ENCODE measurements around the gene KIF19. TPM values are rescaled to one million over a fixed set of nuclear protein-coding genes. Genes with fewer than 3 reads are reported as not detected.

The KIF19 gene
- total RNA-seq, 2 donors from 2014 or later: 0.56 to 0.95 TPM

DNA sequence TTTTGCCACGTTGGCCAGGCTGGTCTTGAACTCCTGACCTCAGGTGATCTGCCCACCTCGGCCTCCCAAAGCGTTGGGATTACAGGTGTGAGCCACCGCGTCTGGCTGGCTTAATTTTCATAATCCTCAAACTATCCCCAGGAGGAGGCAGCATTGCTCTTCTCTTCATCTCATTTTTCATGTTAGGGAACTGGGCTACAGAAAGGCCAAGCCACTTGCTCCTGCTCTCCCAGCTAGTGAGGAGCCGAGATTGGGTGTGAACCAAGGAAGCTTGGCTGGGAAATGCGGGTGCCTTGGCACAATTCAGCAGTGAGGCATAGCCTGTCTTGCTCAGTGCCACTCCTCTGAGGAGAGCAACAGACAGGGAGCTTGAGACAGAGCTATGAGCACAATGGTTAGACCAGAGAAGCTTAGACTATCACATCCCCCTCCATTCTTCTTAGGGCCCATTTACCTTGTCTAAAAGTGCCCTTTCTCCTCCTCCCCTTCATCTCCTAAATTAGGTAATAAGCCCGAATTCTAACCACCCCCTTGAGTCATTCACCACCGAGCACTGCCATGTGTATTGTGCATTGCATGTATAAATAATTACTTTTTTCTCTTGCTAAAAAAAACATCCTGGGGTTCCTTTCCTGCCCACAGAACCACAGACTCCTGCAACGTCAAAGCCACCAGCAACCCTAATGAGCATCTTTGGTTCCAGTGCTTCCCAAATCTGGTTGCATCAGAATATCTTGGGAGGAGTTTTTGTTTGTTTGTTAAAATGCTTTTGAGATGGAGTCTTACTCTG, 20.0 kb upstream of the KIF19 start:
- no peak overlapping the region for H3K27ac ChIP-seq
- ATAC-seq (ENCODE audit: insufficient number of reproducible peaks, low FRiP score, low read depth) (no peak), DNase-seq (ENCODE audit: low spot score) (no peak)
- TF ChIP-seq CTCF (IDR thresholded peaks at IDR 0.05): no peak
- H3K4me1 ChIP-seq (ENCODE audit: control insufficient read depth in 1 of 2, low read depth in 2 of 2): no peaks in the 10 kb centered on the region
- H3K36me3 ChIP-seq: no peaks in the 10 kb centered on the region
- no peaks in the 10 kb centered on the region for H3K27me3 ChIP-seq (replicated peaks; ENCODE audit: insufficient read depth)
- H3K4me3 ChIP-seq: no peak overlapping the region
- H3K9me3 ChIP-seq: no peaks in the 10 kb centered on the region

DNA sequence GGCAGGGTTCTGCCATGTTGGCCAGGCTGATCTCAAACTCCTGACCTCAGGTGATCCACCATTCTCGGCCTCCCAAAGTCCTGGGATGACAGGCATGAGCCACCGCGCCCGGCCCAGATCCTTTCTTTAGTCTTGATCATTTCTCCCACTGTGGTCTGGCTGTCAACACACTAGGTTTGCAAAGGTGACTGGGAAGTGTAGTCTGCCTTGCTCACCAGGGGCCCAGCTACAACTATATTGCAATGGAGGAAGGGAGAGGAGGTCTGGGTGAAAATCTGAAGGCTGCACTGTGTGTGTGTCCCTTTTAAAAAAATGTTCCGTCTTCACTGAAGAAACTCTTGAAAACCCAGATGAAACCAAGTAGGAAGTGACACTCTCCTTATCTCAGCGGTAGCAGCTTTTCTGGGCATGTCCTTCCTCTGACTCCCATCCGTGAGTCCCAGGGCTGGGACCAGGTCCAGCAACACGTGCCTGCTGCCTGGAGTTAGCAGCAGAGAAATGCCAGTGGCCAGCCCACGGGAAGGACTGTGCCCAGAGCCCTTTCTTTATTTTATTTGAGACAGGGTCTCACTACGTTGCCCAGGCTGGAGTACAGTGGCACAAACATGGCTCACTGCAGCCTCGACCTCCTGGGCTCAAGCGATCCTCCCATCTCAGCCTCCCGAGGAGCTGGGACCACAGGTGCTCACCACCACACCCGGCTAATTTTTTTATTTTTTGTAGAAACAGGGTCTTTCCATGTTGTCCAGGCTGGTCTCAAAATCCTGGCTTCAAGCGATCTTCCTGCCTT, 17.8 kb upstream of the KIF19 start:
- DNase-seq (ENCODE audit: low spot score) (no peak), ATAC-seq (ENCODE audit: insufficient number of reproducible peaks, low FRiP score, low read depth) (no peak)
- Histone ChIP-seq H3K4me1 (ENCODE audit: control insufficient read depth in 1 of 2, low read depth in 2 of 2) (no peaks in the 10 kb centered on the region), H3K27me3 (replicated peaks; ENCODE audit: insufficient read depth) (no peaks in the 10 kb centered on the region), H3K4me3 (no peak overlapping the region), H3K36me3 (no peaks in the 10 kb centered on the region), H3K27ac (no peak overlapping the region), H3K9me3 (no peaks in the 10 kb centered on the region)
- TF ChIP-seq CTCF (IDR thresholded peaks at IDR 0.05): no peak

- DNase-seq (ENCODE audit: low spot score): no peak
- H3K36me3 ChIP-seq: no peaks in the 10 kb centered on the region
- ATAC-seq (ENCODE audit: insufficient number of reproducible peaks, low FRiP score, low read depth): no peak
- H3K4me3 ChIP-seq: no peak overlapping the region
- no peaks in the 10 kb centered on the region for H3K9me3 ChIP-seq
- no peak for TF ChIP-seq CTCF (IDR thresholded peaks at IDR 0.05)
- H3K27ac ChIP-seq: no peak overlapping the region
- H3K4me1 ChIP-seq (ENCODE audit: control insufficient read depth in 1 of 2, low read depth in 2 of 2): no peaks in the 10 kb centered on the region
- no peaks in the 10 kb centered on the region for H3K27me3 ChIP-seq (replicated peaks; ENCODE audit: insufficient read depth)
Observed at GRCh38 chr17:74309902-74310301, 16.1 kb upstream of the KIF19 start.

- Histone ChIP-seq H3K27me3 (replicated peaks; ENCODE audit: insufficient read depth) (no peaks in the 10 kb centered on the region), H3K4me3 (no peak overlapping the region), H3K36me3 (no peaks in the 10 kb centered on the region), H3K4me1 (ENCODE audit: control insufficient read depth in 1 of 2, low read depth in 2 of 2) (no peaks in the 10 kb centered on the region), H3K9me3 (no peaks in the 10 kb centered on the region), H3K27ac (no peak overlapping the region)
- no peak for TF ChIP-seq CTCF (IDR thresholded peaks at IDR 0.05)
- no peak for DNase-seq (ENCODE audit: low spot score)
- ATAC-seq (ENCODE audit: insufficient number of reproducible peaks, low FRiP score, low read depth): no peak
Observed at GRCh38 chr17:74314877-74315276, 11.1 kb upstream of the KIF19 start.

DNA sequence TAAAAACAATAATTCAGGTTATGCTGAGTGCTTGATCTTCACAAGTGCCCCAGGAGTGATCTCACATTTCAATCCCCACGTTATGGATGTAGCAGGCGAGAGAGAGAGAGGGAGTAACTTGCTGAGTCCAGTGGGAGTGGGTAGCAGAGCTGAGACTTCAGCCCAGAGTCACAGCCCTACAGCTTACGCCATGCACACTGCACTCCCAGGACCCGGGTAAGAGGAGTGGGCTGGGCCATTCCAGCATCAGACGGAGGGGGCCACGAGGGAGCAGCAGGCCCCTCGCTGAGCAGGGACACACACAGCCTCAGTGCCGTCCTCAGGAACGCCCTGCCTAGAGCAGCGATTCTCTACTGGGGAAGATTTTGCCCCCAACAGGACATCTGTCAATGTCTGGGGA, 9.8 kb upstream of the KIF19 start:
- DNase-seq (ENCODE audit: low spot score): no peak
- no peaks in the 10 kb centered on the region for H3K4me1 ChIP-seq (ENCODE audit: control insufficient read depth in 1 of 2, low read depth in 2 of 2)
- H3K36me3 ChIP-seq: no peaks in the 10 kb centered on the region
- H3K27me3 ChIP-seq (replicated peaks; ENCODE audit: insufficient read depth): no peaks in the 10 kb centered on the region
- no peaks in the 10 kb centered on the region for H3K9me3 ChIP-seq
- ATAC-seq (ENCODE audit: insufficient number of reproducible peaks, low FRiP score, low read depth): no peak
- H3K27ac ChIP-seq: no peak overlapping the region
- no peak overlapping the region for H3K4me3 ChIP-seq
- no peak for TF ChIP-seq CTCF (IDR thresholded peaks at IDR 0.05)

All from thoracic aorta (tissue), 2 donors.